Sigmoid colon (tissue), 7 donors: ENCODE results near the gene ADCY2. TPM values are rescaled to one million over a fixed set of nuclear protein-coding genes. Genes with fewer than 3 reads are reported as not detected.

Source experiments
- DNase-seq: peaks from one replicate; pipeline ENCODE4 v3.0.0-alpha.2; 2019
- H3K27ac ChIP-seq, 4 donors: fragments of 200-600 bp; sonication (generic); one replicate each; pipeline ENCODE4 v1.5.1; 2016 to 2019; ENCODE audit warnings: mild to moderate bottlenecking in 1 of 4
- H3K27me3 ChIP-seq, 3 donors: fragments of 200-600 bp; sonication (generic); one replicate each; pipeline ENCODE4 v1.5.1; 2019; ENCODE audit warnings: mild to moderate bottlenecking in 1 of 3
- H3K36me3 ChIP-seq, 4 donors: fragments of 200-600 bp; sonication (generic); one replicate each; pipeline ENCODE4 v1.5.1; 2016 to 2019
- H3K4me1 ChIP-seq, 4 donors: fragments of 200-600 bp; sonication (generic); one replicate each; pipeline ENCODE4 v1.5.1; 2017 to 2019
- H3K4me3 ChIP-seq, 4 donors: fragments of 200-600 bp; sonication (generic); one replicate each; pipeline ENCODE4 v1.5.1; 2017 to 2019; ENCODE audit warnings: mild to moderate bottlenecking in 2 of 4, moderate library complexity in 1 of 4
- H3K9me3 ChIP-seq, 4 donors: fragments of 200-600 bp in 3 of 4; sonication (generic) in 3 of 4; one replicate each; pipeline versions ENCODE4 v1.5.1 to v1.6.1; 2013 to 2019
- CTCF ChIP-seq, 4 experiments: fragments of 450-650 bp in 3 of 4; fragments of 200-600 bp in 1 of 4; IDR thresholded peaks; one replicate each; pipeline ENCODE4 v1.5.1; 2016 to 2019; ENCODE audit warnings: antibody characterized with exemption in 4 of 4, mild to moderate bottlenecking in 3 of 4, moderate library complexity in 2 of 4
- EP300 ChIP-seq, 4 donors: sonication (generic); formaldehyde crosslinking; IDR thresholded peaks; one replicate each; pipeline ENCODE4 v1.6.1; 2017; ENCODE audit warnings: antibody characterized with exemption in 4 of 4
- POLR2A ChIP-seq, 2 donors: fragments of 450-650 bp; IDR thresholded peaks; one replicate each; pipeline ENCODE4 v1.6.1; 2016; ENCODE audit warnings: antibody characterized with exemption in 2 of 2, mild to moderate bottlenecking in 2 of 2, moderate library complexity in 2 of 2
- POLR2AphosphoS5 ChIP-seq, 4 donors: sonication (generic); formaldehyde crosslinking; IDR thresholded peaks; one replicate each; pipeline ENCODE4 v1.6.1; 2017; ENCODE audit warnings: antibody characterized with exemption in 4 of 4
- WGBS, 2 donors: extraction: QIAGEN DNeasy Blood & Tissue Kit; methylation state at CpG; one replicate each; pipeline ENCODE4 v1.1.7; 2013; 5-methylcytosine and 5-hydroxymethylcytosine counted together
- intact Hi-C: fragments of 100-400 bp; cut with DNase I; formaldehyde crosslinking; loops from one replicate; pipeline ENCODE4 v1.15.1; 2023
- polyA plus RNA-seq, 3 donors: library from polyadenylated mRNA; stranded (reverse); fragments of 200-250 nt; gene quantifications; one replicate each; pipeline ENCODE4 v1.2.3, GENCODE V29; 2013
- total RNA-seq, 4 donors: library from RNA; depleted of rRNA; stranded (reverse); fragments of >200 nt; gene quantifications; one replicate each; pipeline ENCODE4 v1.1.0, GENCODE V29; 2016
- donor health status: healthy with polysubstance abuse.
- donor health status: Bipolar disorder and iron deficiency.
- donor health status: healthy.

ADCY2 gene
- total and polyA plus RNA-seq, 7 donors = 0.69 to 9.5 (median 4.4) TPM

DNA sequence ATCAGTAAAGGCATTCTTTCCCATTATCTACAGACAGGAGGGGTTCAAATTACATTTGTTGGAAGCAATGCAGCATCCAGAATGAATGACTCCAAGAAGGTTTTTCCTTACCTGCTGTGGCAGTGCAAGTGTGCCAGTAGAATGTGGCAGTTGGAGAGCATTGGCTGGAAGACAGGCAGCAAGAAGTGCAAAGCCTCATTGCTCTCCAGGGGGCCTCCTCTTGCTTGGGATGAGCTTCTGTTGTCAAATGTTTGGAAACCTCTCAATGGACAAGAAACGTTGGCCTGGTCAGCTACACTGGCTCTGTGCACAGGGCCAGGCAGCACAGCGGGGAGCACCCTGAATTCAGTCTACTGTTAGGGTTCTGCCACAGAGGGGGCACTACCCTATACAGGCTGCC lies 226.6 kb downstream of the ADCY2 start:
- Histone ChIP-seq H3K27me3 (no peaks in the 10 kb centered on the region), H3K27ac (no peak overlapping the region), H3K4me3 (no peak overlapping the region), H3K36me3 (no peaks in the 10 kb centered on the region), H3K9me3 (no peaks in the 10 kb centered on the region), H3K4me1 (peaks cover 0 to 5% (median 0%) of the 10 kb centered on the region in 4 donors)
- intact Hi-C loops = no loop called here
- no peak for DNase-seq
- TF ChIP-seq POLR2AphosphoS5 (IDR thresholded peaks at IDR 0.05) (no peak), POLR2A (IDR thresholded peaks at IDR 0.05) (no peak), CTCF (IDR thresholded peaks at IDR 0.05) (no peak), EP300 (IDR thresholded peaks at IDR 0.05) (no peak)
- 72% methylated on average over 2 of the region's 2 CpGs for WGBS, 2 donors

GRCh38 chr5:7625740-7626139 lies 229.8 kb downstream of the ADCY2 start:
- 41 to 63% methylated on average over 2 of the region's 2 CpGs for WGBS, 2 donors
- Histone ChIP-seq H3K27me3 (no peaks in the 10 kb centered on the region), H3K9me3 (no peaks in the 10 kb centered on the region), H3K4me3 (no peak overlapping the region), H3K27ac (no peak overlapping the region), H3K4me1 (peaks cover 0 to 11% (median 0%) of the 10 kb centered on the region in 4 donors), H3K36me3 (no peaks in the 10 kb centered on the region)
- DNase-seq = no peak
- TF ChIP-seq EP300 (IDR thresholded peaks at IDR 0.05) (no peak), CTCF (IDR thresholded peaks at IDR 0.05) (no peak), POLR2A (IDR thresholded peaks at IDR 0.05) (no peak), POLR2AphosphoS5 (IDR thresholded peaks at IDR 0.05) (no peak)
- intact Hi-C loops = no loop called here

GRCh38 chr5:7628248-7628647 lies 232.3 kb downstream of the ADCY2 start:
- DNase-seq = no peak
- H3K27me3 ChIP-seq = no peaks in the 10 kb centered on the region
- TF ChIP-seq CTCF (IDR thresholded peaks at IDR 0.05) = no peak
- no peak for TF ChIP-seq POLR2A (IDR thresholded peaks at IDR 0.05)
- TF ChIP-seq POLR2AphosphoS5 (IDR thresholded peaks at IDR 0.05) = no peak
- no peak for TF ChIP-seq EP300 (IDR thresholded peaks at IDR 0.05)
- no peak overlapping the region for H3K4me3 ChIP-seq
- H3K36me3 ChIP-seq = no peaks in the 10 kb centered on the region
- H3K27ac ChIP-seq = no peak overlapping the region
- no peaks in the 10 kb centered on the region for H3K9me3 ChIP-seq
- intact Hi-C loops = no loop called here
- H3K4me1 ChIP-seq = peaks cover 0 to 6% (median 0%) of the 10 kb centered on the region in 4 donors

- Histone ChIP-seq H3K4me1 (peaks cover 0 to 6% (median 0%) of the 10 kb centered on the region in 4 donors), H3K36me3 (no peaks in the 10 kb centered on the region), H3K4me3 (no peak overlapping the region), H3K27ac (no peak overlapping the region), H3K27me3 (no peaks in the 10 kb centered on the region), H3K9me3 (no peaks in the 10 kb centered on the region)
- 85 to 86% methylated on average over 5 of the region's 5 CpGs for WGBS, 2 donors
- no peak for DNase-seq
- intact Hi-C loops = no loop called here
- TF ChIP-seq POLR2A (IDR thresholded peaks at IDR 0.05) = no peak
- TF ChIP-seq EP300 (IDR thresholded peaks at IDR 0.05) = no peak
Measured at GRCh38 chr5:7628820-7629219, 232.9 kb downstream of the ADCY2 start.

GRCh38 chr5:7629561-7629960 lies 233.6 kb downstream of the ADCY2 start:
- 66 to 80% methylated on average over 5 of the region's 5 CpGs for WGBS, 2 donors
- Histone ChIP-seq H3K27me3 (no peaks in the 10 kb centered on the region), H3K4me3 (no peak overlapping the region), H3K36me3 (no peaks in the 10 kb centered on the region), H3K4me1 (peaks cover 0 to 7% (median 0%) of the 10 kb centered on the region in 4 donors), H3K27ac (peak overlapping the region in 1 of 4 donors; percentile 3), H3K9me3 (no peaks in the 10 kb centered on the region)
- no peak for DNase-seq
- TF ChIP-seq EP300 (IDR thresholded peaks at IDR 0.05) (no peak), POLR2AphosphoS5 (IDR thresholded peaks at IDR 0.05) (no peak), CTCF (IDR thresholded peaks at IDR 0.05) (no peak), POLR2A (IDR thresholded peaks at IDR 0.05) (no peak)
- intact Hi-C loops = no loop called here
